ENCODE measurements around the gene ASCL3. TPM values are rescaled to one million over a fixed set of nuclear protein-coding genes. Genes with fewer than 3 reads are reported as not detected.
"Not testable (repeated sequence)": the region's sequence is repeated elsewhere in the genome, so short reads cannot be mapped to it uniquely, and the experiment has no call there.

ASCL3 gene
- total RNA-seq, 1 donor from 2014 or later: not detected

DNA sequence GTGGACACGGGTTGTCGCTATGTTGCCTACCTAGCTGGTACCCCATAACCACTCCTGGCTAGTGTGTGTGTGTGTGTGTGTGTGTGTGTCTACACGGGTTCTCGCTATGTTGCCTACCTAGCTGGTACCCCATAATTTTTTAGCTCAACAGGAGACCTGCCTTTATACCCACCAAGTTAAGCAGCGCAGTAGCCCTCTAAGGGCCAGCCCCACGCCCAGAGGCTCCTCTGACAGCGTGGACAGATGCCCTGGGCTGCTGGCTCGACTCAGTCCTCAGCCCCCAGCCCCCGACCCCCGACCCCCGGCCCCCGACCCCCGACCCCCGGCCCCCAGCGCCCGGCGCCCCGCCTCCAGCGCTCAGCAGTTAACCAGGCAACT is 32.2 kb downstream of the ASCL3 start:
- DNase-seq (ENCODE audit: low spot score): no peak

GRCh38 chr11:8908099-8908498 is 34.7 kb downstream of the ASCL3 start:
- DNase-seq (ENCODE audit: low spot score): no peak

DNA sequence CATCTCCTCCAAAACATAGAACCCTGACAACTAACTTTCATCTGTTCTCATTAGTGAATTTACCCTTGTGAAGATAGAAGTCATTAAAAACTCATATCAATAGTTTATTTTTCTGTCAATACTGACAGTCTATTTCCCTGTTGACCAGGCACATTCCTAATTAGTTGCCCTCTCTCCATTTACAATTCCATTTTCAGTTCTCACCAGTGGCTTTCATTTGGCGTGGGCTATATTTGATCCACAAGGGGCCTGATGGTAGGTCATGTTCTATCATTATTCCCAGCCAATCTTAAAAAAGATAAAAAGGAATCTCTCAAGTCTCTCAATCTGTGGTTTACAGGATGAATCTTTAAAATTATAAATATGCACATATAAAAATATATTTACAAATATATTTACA is 35.7 kb downstream of the ASCL3 start:
- DNase-seq (ENCODE audit: low spot score): no peak

GRCh38 chr11:8905528-8906165 is 37.2 kb downstream of the ASCL3 start:
- peak; percentile 40 for DNase-seq (ENCODE audit: low spot score)

DNA sequence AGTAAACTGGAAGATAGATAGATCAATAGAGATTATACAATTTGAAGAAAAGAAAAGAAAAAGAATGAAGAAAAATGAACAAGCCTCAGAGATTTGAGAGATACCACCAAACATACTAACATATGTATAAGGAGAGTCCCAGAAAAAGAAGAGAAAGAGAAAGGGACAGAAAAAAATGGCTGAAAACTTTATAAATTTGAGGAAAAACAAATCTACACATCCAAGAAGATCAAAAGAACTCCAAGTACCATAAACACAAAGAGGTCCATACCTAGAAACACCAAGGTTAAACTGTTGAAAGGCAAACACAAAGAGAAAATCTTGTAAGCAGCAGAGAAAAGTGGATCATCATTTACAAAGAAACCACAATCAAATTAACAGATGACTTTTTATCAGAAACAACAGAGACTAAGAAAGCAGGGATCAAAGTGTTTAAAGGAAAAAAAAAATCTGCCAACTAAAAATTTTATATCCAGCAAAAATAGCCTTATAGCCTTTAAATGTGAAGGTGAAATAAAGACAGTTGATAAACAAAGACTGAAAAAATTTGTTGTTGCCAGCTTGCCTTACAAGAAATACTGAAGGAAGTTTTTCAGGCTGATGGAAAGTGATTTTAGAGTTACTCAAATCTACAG is 43.6 kb downstream of the ASCL3 start:
- no peak for DNase-seq (ENCODE audit: low spot score)

- DNase-seq (ENCODE audit: low spot score): not testable (repeated sequence)
Measured at GRCh38 chr11:8891185-8891584, 51.6 kb downstream of the ASCL3 start.

Other genes starting within 250 kb of the ASCL3 start
- gene AKIP1, start 31.8 kb downstream of the ASCL3 start, total RNA-seq (ENCODE audit: insufficient read depth, low replicate concordance): 13.2 TPM
- gene C11orf16, start 10.1 kb downstream of the ASCL3 start, total RNA-seq (ENCODE audit: insufficient read depth, low replicate concordance): 1.9 TPM
- gene TMEM9B, start 21.4 kb upstream of the ASCL3 start, total RNA-seq (ENCODE audit: insufficient read depth, low replicate concordance): 57.3 TPM
- 10.6 TPM for gene NRIP3, start 61.0 kb upstream of the ASCL3 start, total RNA-seq (ENCODE audit: insufficient read depth, low replicate concordance)
- 79.4 TPM for gene SCUBE2, start 148.6 kb upstream of the ASCL3 start, total RNA-seq (ENCODE audit: insufficient read depth, low replicate concordance)

Measured in umbilical cord (tissue), 2 donors.